Kidney epithelial cell (primary cell): ENCODE results near the gene ARHGAP42. TPM values are rescaled to one million over a fixed set of nuclear protein-coding genes. Genes with fewer than 3 reads are reported as not detected.

Experiments
- DNase-seq: peaks from one replicate; pipeline ENCODE4 v3.0.0-alpha.2; 2010; ENCODE audit warnings: low read depth
- H3K27me3 ChIP-seq: 2 replicates; pipeline ENCODE4 v1.6.0; 2011; ENCODE audit warnings: low read length; ENCODE audit not compliant: control insufficient read depth, insufficient read depth
- H3K36me3 ChIP-seq: 2 replicates; pipeline ENCODE4 v1.5.1; 2011; ENCODE audit warnings: low read length; ENCODE audit not compliant: control insufficient read depth, insufficient read depth
- H3K4me3 ChIP-seq: 2 replicates; pipeline ENCODE4 v1.5.1; 2011; ENCODE audit warnings: low read depth, mild to moderate bottlenecking, control low read depth, low read length
- total RNA-seq: library from RNA; depleted of rRNA; stranded (reverse); fragments of >200 nt; gene quantifications from 2 replicates; pipeline ENCODE4 v1.2.3, GENCODE V29; 2015
- TF ChIP-seq, protein P1 (sequence below): IDR thresholded peaks from 2 replicates; pipeline ENCODE4 v1.5.1; 2011; ENCODE audit warnings: mild to moderate bottlenecking, moderate library complexity, low read length, control low read depth, inconsistent platforms; ENCODE audit not compliant: insufficient read depth, poor library complexity, severe bottlenecking

ARHGAP42 gene
- total RNA-seq, 1 donor from 2014 or later: 27.9 TPM

DNA sequence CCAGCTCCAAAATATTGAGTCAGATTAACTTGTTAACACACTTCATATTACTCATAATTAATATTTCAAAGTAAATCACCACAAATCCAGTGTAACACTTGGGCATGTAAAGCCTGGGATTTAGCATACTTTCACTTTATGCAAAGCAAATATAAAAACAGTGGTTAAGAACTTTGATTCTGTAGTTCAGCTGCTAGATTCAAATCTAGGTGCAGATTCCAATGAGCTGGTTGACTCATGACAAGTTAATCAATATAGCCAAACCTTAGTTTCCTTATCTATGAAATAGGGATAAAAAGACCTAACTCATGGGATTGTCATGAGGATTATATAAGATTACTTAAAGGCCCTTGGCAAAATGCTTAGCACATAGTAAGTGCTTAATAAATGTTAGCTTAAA is 45.9 kb downstream of the ARHGAP42 start:
- Histone ChIP-seq H3K4me3 (no peak overlapping the region), H3K36me3 (no peaks in the 10 kb centered on the region), H3K27me3 (no peaks in the 10 kb centered on the region)
- TF ChIP-seq, protein P1, sequence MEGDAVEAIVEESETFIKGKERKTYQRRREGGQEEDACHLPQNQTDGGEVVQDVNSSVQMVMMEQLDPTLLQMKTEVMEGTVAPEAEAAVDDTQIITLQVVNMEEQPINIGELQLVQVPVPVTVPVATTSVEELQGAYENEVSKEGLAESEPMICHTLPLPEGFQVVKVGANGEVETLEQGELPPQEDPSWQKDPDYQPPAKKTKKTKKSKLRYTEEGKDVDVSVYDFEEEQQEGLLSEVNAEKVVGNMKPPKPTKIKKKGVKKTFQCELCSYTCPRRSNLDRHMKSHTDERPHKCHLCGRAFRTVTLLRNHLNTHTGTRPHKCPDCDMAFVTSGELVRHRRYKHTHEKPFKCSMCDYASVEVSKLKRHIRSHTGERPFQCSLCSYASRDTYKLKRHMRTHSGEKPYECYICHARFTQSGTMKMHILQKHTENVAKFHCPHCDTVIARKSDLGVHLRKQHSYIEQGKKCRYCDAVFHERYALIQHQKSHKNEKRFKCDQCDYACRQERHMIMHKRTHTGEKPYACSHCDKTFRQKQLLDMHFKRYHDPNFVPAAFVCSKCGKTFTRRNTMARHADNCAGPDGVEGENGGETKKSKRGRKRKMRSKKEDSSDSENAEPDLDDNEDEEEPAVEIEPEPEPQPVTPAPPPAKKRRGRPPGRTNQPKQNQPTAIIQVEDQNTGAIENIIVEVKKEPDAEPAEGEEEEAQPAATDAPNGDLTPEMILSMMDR: no peak
- no peak for DNase-seq

DNA sequence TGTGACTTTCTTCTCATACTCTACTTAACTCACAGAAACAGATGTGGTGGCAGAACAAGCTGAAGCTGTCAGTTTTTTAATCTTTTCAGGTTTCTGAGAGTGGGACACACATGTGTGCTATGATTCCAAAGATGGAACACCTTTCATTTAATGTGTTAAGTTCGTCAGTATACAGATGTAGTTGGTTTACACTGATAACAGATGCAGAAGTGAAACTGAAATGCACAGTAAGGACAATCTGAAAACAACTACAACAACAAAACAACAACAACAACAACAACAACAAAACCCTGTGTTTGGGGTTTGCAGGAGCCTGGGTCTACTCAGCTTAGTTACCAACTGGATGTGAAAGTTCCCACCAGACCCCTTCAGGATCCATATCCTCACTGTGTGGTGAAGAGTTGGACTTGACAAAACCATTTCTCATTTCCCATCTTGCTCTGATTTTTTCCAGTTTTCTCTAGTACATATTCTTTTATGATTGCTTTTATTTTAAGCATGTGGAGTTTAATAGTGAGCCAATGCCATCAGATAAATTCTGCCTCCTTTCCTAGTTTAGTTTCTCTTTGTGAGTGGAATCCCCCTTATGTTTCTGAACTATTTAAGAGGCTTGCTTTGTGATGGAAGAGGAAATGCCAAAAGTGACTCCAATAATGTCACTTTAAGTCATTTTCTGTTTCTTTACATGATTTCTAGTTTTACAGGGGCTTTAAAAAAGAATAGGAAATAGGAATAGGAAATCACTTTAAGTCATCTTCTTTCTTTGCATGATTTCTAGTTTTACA is 47.8 kb downstream of the ARHGAP42 start:
- Histone ChIP-seq H3K36me3 (no peaks in the 10 kb centered on the region), H3K4me3 (no peak overlapping the region), H3K27me3 (no peaks in the 10 kb centered on the region)
- TF ChIP-seq, protein P1: no peak
- DNase-seq: no peak

DNA sequence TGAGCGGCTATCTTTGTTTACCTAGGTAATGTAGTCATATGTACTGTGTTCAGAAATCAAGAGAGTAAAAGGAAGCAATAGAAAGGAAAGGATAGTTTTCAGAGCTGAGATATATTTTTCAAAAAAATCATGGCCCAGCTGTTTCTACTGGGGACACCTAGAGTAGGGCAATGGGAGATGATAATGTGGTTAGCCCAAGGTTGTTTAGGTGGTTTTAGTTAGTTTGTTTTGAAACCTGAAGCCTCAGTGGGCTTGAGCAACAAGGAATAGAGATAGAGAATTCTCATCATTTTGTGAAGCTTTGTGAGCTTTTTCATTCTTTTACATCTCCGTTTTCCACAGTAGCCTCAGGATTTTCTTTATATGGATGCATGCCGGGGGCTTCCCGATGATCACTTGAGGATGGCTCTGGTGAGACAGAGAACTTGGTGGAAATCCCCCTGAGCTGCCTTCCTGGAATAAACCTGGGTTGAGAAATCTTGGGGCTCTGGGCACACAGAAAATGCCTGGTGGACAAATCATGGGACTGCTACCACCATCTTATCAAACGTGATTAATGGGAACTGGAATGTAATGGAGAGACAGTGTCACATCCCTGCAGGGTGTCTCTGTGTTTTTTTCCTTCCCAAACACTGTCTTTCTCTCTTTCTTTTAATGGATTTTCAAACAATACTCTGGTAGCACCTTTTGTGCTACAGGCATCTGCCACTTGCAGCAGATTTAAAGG is 49.0 kb downstream of the ARHGAP42 start:
- no peak for DNase-seq

DNA sequence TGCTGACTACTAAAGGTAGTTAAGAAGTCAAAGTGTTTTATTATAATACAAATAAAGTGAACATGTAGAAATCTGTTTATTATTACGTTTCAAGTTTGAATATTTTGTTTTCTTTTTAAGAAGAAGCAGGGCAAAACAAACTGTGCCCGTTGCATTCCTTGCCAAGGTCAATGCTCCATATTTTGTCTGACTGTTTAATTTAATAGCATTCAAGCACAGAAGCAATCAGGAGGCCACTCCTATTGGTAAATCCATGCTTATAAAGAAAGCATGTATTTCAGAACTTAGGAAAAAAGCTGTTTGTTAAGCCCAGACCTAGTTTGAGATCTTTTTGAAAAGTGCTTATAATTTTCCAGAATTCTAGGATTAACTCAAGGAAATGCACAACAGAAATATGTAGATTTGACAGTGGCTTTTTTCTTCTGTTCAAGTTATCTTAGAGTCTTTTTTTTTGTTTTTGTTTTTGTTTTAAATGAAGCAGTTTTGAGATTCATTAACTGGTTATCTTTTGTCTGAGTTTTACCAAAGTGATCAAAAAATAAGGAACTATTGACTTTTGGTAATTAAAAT is 51.7 kb downstream of the ARHGAP42 start:
- Histone ChIP-seq H3K4me3 (no peak overlapping the region), H3K36me3 (no peaks in the 10 kb centered on the region), H3K27me3 (no peaks in the 10 kb centered on the region)
- DNase-seq: no peak
- TF ChIP-seq, protein P1: no peak

More for the DNA sequence above, 49.0 kb downstream of the ARHGAP42 start:
- H3K27me3 ChIP-seq: no peaks in the 10 kb centered on the region
- TF ChIP-seq, protein P1: no peak
- H3K36me3 ChIP-seq: no peaks in the 10 kb centered on the region
- H3K4me3 ChIP-seq: no peak overlapping the region

DNA sequence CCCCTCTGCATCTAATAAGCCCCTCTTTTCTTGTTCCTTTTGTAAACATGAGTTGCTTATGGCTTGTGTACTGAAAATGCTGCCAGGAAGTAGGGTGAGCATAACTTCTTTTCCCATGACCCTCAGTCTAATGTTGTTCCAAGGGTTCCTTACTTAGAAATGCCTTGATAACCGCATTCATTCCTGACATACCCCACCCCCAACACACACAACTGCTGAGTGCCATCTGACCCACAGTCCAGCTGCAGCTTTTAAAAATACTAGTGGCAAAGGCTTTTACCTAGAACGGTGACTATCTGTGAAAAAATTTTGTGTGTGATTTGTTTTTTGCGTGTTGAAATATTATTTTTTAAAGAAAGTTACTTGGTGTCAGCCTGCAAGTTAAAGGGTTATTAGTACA is 52.6 kb downstream of the ARHGAP42 start:
- H3K36me3 ChIP-seq: no peaks in the 10 kb centered on the region
- H3K4me3 ChIP-seq: no peak overlapping the region
- TF ChIP-seq, protein P1: no peak
- no peaks in the 10 kb centered on the region for H3K27me3 ChIP-seq
- peak; percentile 94 for DNase-seq
